ENCODE results near the gene HDAC4.

Gene HDAC4

GRCh38 chr2:239136203-239136602 lies 264.6 kb downstream of the HDAC4 start:
- TF ChIP-seq ZNF146 (tag by site-specific recombination; IDR thresholded peaks at IDR 0.05): peak; percentile 75
- TF ChIP-seq TRIM28 (IDR thresholded peaks at IDR 0.05; ENCODE audit: borderline replicate concordance, low read length): no peak
- ChIA-PET POLR2A (no interaction called here), CTCF (no interaction called here)
- Histone ChIP-seq H3K4me3 (ENCODE audit: low read depth, low read length) (no peak overlapping the region), H3K36me3 (ENCODE audit: control insufficient read depth in 2 of 2, insufficient read depth in 1 of 2, low read length in 2 of 2) (peaks cover 0 to 36% of the 10 kb centered on the region in 2 experiments; a peak in 1 of 3 replicates), H3K9me3 (ENCODE audit: control insufficient read depth, insufficient read depth, low read depth, low read length) (no peaks in the 10 kb centered on the region), H3K4me1 (ENCODE audit: control insufficient read depth, insufficient read depth, low read length) (no peaks in the 10 kb centered on the region), H3K27ac (ENCODE audit: extremely low read depth, low read depth, low read length) (no peak overlapping the region)

GRCh38 chr2:239135531-239135930 lies 265.3 kb downstream of the HDAC4 start:
- peaks cover 0 to 39% of the 10 kb centered on the region in 2 experiments; a peak in 1 of 3 replicates for H3K36me3 ChIP-seq (ENCODE audit: control insufficient read depth in 2 of 2, insufficient read depth in 1 of 2, low read length in 2 of 2)
- H3K4me3 ChIP-seq (ENCODE audit: low read depth, low read length): no peak overlapping the region
- H3K9me3 ChIP-seq (ENCODE audit: control insufficient read depth, insufficient read depth, low read depth, low read length): no peaks in the 10 kb centered on the region
- ChIA-PET CTCF (no interaction called here), POLR2A (no interaction called here)
- no peak overlapping the region for H3K27ac ChIP-seq (ENCODE audit: extremely low read depth, low read depth, low read length)
- no peak for TF ChIP-seq ZNF48 (tag by site-specific recombination; IDR thresholded peaks at IDR 0.05)
- no peak for TF ChIP-seq ZNF394 (tag by site-specific recombination; IDR thresholded peaks at IDR 0.05; ENCODE audit: borderline replicate concordance)
- no peak for TF ChIP-seq KLF17 (tag by site-specific recombination; IDR thresholded peaks at IDR 0.05)
- TF ChIP-seq SETDB1 (IDR thresholded peaks at IDR 0.05; ENCODE audit: insufficient read length, low read length): no peak
- TF ChIP-seq ZNF585B (tag by site-specific recombination; IDR thresholded peaks at IDR 0.05): no peak
- TF ChIP-seq ZNF26 (tag by site-specific recombination; IDR thresholded peaks at IDR 0.05): no peak
- TF ChIP-seq ZXDB (tag by site-specific recombination; IDR thresholded peaks at IDR 0.05): no peak
- no peak for TF ChIP-seq ZBTB48 (tag by site-specific recombination; IDR thresholded peaks at IDR 0.05)
- TF ChIP-seq ZBTB49 (tag by site-specific recombination; IDR thresholded peaks at IDR 0.05; ENCODE audit: low read depth): no peak
- no peak for TF ChIP-seq ZNF302 (tag by site-specific recombination; IDR thresholded peaks at IDR 0.05; ENCODE audit: low read depth)
- TF ChIP-seq KLF10 (tag by site-specific recombination; IDR thresholded peaks at IDR 0.05): no peak
- no peak for TF ChIP-seq FEZF1 (tag by site-specific recombination; IDR thresholded peaks at IDR 0.05)
- TF ChIP-seq ZBTB6 (tag by site-specific recombination; IDR thresholded peaks at IDR 0.05): no peak
- TF ChIP-seq OSR2 (tag by site-specific recombination; IDR thresholded peaks at IDR 0.05): no peak
- no peak for TF ChIP-seq PRDM2 (tag by site-specific recombination; IDR thresholded peaks at IDR 0.05; ENCODE audit: borderline replicate concordance)
- no peak for TF ChIP-seq HOXA7 (CRISPR knock-in tag; IDR thresholded peaks at IDR 0.05; ENCODE audit: borderline replicate concordance)
- H3K4me1 ChIP-seq (ENCODE audit: control insufficient read depth, insufficient read depth, low read length): no peaks in the 10 kb centered on the region
